Embryonic facial prominence (tissue), 1 donor: Measurements from ENCODE around the gene STARD8.
"Not testable (repeated sequence)": the region's sequence is repeated elsewhere in the genome, so short reads cannot be mapped to it uniquely, and the experiment has no call there.

Experiments used
- DNase-seq: peaks from one replicate; pipeline ENCODE4 v3.0.0-alpha.2; 2016; ENCODE audit errors: extremely low spot score

STARD8 gene

GRCh38 chrX:68717196-68717595 lies 69.7 kb downstream of the STARD8 start:
- no peak for DNase-seq

GRCh38 chrX:68717663-68718442 lies 70.4 kb downstream of the STARD8 start:
- no peak for DNase-seq

GRCh38 chrX:68718443-68718820 lies 71.0 kb downstream of the STARD8 start:
- DNase-seq, result no peak

- DNase-seq, result no peak
These were observed 71.9 kb downstream of the STARD8 start for GRCh38 chrX:68719181-68719903.

- no peak for DNase-seq
These were observed 72.6 kb downstream of the STARD8 start for GRCh38 chrX:68719904-68720614.

- DNase-seq, result no peak
These were observed 73.4 kb downstream of the STARD8 start for GRCh38 chrX:68720851-68721250.

GRCh38 chrX:68721546-68721945 lies 74.1 kb downstream of the STARD8 start:
- DNase-seq, result no peak

GRCh38 chrX:68721991-68722860 lies 74.8 kb downstream of the STARD8 start:
- DNase-seq, result no peak

- no peak for DNase-seq
These were observed 76.2 kb downstream of the STARD8 start for GRCh38 chrX:68723491-68724155.

GRCh38 chrX:68724531-68725020 lies 77.1 kb downstream of the STARD8 start:
- DNase-seq, result no peak

GRCh38 chrX:68725756-68726365 lies 78.4 kb downstream of the STARD8 start:
- no peak for DNase-seq

- DNase-seq, result no peak
These were observed 78.9 kb downstream of the STARD8 start for GRCh38 chrX:68726366-68726765.

GRCh38 chrX:68727696-68728095 lies 80.2 kb downstream of the STARD8 start:
- DNase-seq, result no peak

- no peak for DNase-seq
These were observed 80.7 kb downstream of the STARD8 start for GRCh38 chrX:68728186-68728585.

- DNase-seq, result no peak
These were observed 83.8 kb downstream of the STARD8 start for GRCh38 chrX:68731254-68731653.

- DNase-seq, result no peak
These were observed 85.5 kb downstream of the STARD8 start for GRCh38 chrX:68732906-68733493.

- no peak for DNase-seq
These were observed 87.8 kb downstream of the STARD8 start for GRCh38 chrX:68735266-68735665.

- DNase-seq, result not testable (repeated sequence)
These were observed 94.4 kb downstream of the STARD8 start for GRCh38 chrX:68741864-68742263.

GRCh38 chrX:68743754-68744153 lies 96.3 kb downstream of the STARD8 start:
- no peak for DNase-seq

- no peak for DNase-seq
These were observed 99.5 kb downstream of the STARD8 start for GRCh38 chrX:68746988-68747387.
